ENCODE results near the gene SPATA16.

DNA sequence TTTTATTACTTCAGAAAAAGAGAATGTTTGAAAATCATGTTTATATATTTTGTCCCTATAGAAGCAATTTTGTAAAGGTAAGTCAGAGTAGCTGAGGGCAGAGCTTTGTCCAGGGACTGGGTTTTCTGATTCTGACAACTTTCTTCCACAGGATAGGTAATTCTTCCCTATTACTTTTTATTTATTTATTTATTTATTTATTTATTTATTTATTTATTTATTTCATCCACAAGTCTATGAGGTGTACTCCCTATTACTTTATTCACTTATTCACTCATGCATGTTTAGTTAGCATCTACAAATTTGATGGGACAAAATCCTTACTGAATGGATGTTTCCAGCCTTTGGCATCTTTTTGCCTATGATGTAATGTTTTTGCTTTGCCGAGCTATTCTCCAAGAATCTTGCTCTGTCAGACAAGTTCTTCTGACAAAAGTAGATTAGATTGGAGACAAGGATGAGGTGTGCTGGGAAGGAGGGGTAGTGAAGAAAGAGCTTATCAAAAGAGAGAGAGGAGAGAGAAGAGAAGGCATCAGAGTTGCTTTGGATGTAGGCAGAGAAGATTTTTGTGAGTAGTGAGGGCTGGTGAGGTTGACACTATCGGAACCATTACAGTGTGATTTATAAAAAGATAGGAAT is 119.4 kb downstream of the SPATA16 start:
- TF ChIP-seq CTCF (IDR thresholded peaks at IDR 0.05) (no peak), POLR2A (IDR thresholded peaks at IDR 0.05) (no peak)

Measured in lower leg skin (tissue), 3 donors.